Effector CD4-positive, alpha-beta T cell (primary cell): ENCODE data around the gene MTHFSD.
A peak's percentile ranks its signal among the peaks of the same experiment; 100 is the strongest.

Source experiments
- DNase-seq: peaks from one replicate; pipeline ENCODE4 v3.0.0-alpha.2; 2020

The MTHFSD gene

GRCh38 chr16:86568677-86569623 is 13.9 kb upstream of the MTHFSD start:
- DNase-seq = no peak

GRCh38 chr16:86567701-86568581 is 12.9 kb upstream of the MTHFSD start:
- DNase-seq = no peak

DNA sequence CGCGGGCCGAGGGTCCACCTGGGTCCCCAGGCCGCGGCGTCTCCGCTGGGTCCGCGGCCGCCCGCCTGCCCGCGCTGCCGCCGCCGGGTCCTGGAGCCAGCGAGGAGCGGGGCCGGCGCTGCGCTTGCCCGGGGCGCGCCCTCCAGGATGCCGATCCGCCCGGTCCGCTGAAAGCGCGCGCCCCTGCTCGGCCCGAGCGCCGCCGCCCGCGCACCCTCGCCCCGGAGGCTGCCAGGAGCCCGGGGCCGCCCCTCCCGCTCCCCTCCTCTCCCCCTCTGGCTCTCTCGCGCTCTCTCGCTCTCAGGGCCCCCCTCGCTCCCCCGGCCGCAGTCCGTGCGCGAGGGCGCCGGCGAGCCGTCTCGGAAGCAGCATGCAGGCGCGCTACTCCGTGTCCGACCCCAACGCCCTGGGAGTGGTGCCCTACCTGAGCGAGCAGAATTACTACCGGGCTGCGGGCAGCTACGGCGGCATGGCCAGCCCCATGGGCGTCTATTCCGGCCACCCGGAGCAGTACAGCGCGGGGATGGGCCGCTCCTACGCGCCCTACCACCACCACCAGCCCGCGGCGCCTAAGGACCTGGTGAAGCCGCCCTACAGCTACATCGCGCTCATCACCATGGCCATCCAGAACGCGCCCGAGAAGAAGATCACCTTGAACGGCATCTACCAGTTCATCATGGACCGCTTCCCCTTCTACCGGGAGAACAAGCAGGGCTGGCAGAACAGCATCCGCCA is 12.1 kb upstream of the MTHFSD start:
- no peak for DNase-seq

DNA sequence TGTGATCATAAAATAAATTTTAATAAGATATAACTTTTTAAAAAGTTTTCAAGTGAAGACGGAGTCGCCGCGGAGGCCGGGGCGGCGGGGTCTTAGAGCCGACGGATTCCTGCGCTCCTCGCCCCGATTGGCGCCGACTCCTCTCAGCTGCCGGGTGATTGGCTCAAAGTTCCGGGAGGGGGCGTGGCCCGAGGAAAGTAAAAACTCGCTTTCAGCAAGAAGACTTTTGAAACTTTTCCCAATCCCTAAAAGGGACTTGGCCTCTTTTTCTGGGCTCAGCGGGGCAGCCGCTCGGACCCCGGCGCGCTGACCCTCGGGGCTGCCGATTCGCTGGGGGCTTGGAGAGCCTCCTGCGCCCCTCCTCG is 11.5 kb upstream of the MTHFSD start, which contains the start of gene FOXC2:
FOXC2 (plus strand) TSS at position 229 of the 365 bp plus-strand sequence. CDS start 507 bp downstream, outside the sequence.
- peak; percentile 29 for DNase-seq

DNA sequence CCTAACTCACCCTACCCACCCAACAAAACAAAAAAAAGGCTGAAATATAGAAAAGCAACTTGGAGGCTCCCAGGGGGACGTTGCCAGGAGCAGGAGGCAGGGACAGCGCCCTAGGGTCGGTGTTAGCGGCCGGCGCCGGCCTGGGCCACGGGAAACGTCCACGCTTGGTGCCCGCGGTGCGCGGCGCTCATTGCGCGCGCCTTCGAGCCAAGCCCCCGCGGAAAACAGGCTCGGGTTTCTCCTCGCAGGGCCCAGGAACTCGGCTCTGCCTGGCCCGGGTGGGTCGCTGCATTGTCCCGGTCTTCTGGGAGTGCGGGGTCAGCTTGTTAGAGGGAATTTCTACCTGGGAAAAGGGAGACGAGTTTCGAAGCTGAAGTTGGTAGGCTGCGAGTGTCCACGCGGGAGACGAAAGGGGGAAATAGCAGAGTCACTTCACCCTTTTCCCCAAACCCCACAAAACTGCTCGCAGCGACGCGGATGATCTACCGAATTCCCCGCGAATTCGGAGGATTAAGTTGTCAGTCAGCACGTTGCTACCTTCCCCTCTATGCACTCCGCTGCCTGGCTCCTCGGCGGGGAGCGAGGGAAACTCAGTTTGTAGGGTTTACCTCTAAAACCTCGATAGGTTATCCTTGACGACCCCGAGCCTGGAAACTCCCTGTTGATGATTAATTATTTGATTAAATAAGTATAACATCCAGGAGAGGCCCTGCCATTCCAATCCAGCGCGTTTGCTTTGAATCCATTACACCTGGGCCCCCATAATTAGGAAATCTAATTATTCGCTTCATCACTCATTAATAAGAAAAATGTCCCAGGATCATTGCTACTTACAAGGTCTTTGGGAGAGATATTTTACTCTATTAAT is 10.8 kb upstream of the MTHFSD start:
- DNase-seq = no peak

GRCh38 chr16:86565181-86565631 is 10.2 kb upstream of the MTHFSD start:
- DNase-seq = no peak

DNA sequence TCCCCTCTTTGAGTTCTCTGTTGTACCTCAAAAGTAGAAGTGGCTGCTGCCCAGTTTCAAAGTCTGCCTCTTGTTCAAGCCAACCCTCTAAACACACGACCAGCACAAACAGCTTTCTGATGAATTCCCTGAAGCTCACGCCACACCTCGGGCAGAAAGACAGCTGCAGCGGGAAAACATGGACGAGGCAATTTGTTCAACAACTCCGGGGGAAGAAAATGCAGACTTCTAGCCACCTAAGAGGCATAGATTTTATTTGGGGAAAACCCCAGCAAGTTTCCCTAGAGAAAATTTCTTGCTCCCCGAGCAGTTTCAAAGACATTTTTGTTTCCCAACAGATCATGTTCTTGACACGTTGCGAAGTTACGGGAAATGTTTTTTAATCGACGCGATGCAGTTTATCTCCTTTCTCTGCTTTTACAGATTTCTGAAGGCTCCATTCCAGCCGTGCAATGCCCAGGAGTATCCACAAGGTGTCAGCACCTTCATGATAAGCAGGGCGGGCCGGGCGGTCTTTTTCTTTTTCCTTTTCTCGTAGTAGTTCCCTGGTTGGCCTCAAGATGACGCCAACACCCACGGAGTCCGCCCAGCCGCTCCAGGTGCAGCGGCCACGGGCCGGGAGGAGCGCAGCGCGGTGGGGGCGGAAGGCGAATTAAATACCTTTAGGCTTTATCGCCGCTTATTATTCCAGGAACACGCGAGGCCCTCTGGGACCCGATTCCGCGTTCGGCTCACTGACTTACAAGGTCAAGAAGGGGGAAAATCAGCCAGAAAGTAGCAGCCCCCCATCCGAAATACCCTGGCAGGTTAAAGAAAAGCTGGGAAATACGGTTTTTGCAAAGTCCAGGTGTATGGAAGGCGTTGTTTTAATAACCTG is 8.7 kb upstream of the MTHFSD start:
- DNase-seq = peak; percentile 82

GRCh38 chr16:86562356-86562755 is 7.3 kb upstream of the MTHFSD start:
- DNase-seq = no peak

DNA sequence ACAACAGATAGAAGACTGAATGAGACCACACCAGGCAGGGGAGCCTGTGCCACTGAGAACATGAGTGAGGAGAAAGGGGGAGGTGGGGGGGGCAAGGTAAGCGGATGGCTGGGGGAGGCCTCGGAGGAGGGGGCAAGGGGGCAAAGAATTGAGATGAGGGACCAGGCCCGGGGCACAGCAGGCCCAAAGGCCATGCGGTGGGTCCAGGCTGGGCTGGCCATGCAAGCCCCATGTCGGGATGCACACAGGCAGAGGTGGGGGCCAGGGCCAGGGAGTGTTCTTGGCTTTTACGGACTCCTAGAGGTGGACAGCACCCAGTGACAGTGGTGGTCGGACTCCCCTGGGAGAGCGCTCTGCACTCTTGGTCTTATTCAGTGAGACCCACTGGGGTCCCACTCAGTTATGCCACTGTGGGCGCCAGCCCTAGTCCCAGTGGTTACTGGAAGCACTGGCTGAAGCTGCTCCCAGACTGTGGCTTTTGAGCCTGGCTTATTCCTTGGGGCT is 4.8 kb upstream of the MTHFSD start:
- DNase-seq = no peak

- no peak for DNase-seq
Observed at GRCh38 chr16:86558355-86559193, 3.5 kb upstream of the MTHFSD start.

DNA sequence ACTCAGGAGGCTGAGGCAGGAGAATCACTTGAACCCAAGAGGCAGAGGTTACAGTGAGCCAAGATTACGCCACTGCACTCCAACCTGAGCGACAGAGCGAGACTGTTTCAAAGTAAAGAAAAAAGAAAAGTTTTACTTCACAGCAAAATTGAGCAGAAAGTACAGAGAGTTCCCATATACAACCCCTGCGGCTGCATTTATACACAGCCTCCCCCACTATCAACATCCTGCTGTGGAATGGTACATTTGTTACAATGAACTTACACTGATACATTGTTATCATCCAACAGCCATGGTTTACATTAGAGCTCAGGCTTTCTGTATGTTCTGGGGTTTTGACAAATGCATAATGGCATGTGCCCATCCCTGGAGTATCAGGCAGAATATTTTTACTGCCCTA is 2.6 kb upstream of the MTHFSD start:
- DNase-seq = no peak

- no peak for DNase-seq
Observed at GRCh38 chr16:86556576-86556975, 1.5 kb upstream of the MTHFSD start.

- no peak for DNase-seq
Observed at GRCh38 chr16:86555704-86556075, 655 bp upstream of the MTHFSD start.

DNA sequence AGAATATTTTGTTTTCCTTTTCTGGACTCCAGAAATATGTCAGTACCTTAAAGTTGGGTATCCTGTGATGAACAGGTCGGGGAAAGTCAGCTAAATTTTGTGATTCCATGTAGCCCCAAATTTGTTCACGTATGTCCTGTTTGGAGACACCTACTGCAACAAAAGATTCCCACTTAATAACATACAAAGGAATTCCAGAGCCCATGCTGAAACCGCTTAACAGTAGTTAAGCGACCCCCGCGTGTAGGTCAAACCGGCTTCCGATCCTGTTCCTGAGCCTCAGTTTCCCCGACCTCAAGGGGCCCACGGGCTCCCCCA is 477 bp downstream of the MTHFSD start:
- no peak for DNase-seq

DNA sequence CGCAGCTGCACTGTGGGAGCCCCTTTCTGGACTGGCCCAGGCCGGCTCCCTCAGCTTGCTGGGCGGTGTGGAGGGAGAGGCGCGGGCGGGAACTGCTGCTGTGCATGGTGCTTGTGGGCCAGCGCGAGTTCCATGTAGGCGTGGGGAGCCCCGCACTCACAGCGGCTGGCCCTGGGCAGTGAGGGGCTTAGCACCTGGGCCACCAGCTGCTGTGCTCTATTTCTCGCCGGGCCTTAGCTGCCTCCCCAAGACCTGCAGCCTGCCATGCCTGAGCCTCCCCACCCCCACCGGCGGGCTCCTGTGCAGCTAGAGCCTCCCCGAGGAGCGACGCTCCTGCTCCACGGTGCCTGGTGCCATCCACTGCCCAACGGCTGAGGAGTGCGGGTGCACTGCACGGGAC is 1.7 kb downstream of the MTHFSD start:
- no peak for DNase-seq

- DNase-seq = no peak
Observed at GRCh38 chr16:86550281-86550680, 4.8 kb downstream of the MTHFSD start.

- no peak for DNase-seq
Observed at GRCh38 chr16:86549893-86550190, 5.2 kb downstream of the MTHFSD start.

DNA sequence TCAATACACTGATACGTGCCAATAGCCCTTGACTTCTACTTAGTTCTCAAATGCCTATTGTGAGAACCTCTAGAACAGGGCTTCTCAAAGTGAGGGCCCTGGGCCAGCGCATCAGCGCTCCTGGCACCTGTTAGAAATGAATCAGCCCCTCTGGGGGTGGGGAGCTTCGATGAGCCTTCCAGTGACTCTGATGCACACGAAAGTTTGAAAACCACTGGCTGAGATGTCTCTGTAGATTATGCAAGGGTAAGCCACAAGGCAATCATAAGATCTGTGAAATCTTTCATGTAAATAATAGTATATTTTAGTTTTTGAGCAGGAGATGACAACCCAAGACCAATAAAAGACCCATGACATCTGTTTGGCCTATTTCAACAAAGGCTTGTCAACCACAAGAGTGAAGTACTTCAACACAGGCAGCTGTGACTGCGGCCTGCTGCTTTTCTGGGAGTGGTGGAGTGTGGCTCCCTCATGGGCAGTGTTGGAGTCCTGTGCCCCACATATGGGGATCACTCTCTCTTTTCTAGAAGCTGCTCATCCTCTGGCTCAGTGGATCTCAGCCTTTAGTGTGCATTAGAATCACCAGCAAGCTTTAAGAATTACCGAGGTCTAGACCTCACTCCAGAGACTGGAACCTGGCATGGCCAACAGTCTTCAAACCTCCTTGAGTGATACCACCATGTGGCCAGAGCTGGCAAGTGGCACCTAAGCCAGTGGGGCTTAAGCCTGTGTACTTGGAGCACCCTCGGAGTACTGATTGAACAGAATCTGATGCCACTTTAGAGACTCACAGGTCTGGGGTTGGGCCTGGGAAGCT is 5.8 kb downstream of the MTHFSD start:
- no peak for DNase-seq

GRCh38 chr16:86547286-86547685 is 7.7 kb downstream of the MTHFSD start:
- DNase-seq = no peak
